Tibial nerve (tissue), 4 donors: ENCODE measurements around the gene VWA8. TPM values are rescaled to one million over a fixed set of nuclear protein-coding genes. Genes with fewer than 3 reads are reported as not detected.

Experiments used
- DNase-seq, 2 donors: peaks; one replicate each; pipeline ENCODE4 v3.0.0-alpha.2; 2019; ENCODE audit warnings: low spot score in 2 of 2
- H3K27ac ChIP-seq, 4 donors: fragments of 200-600 bp; sonication (generic) in 3 of 4; one replicate each; pipeline ENCODE4 v1.5.1; 2017 to 2019; ENCODE audit warnings: mild to moderate bottlenecking in 1 of 4
- H3K27me3 ChIP-seq, 2 donors: fragments of 200-600 bp; sonication (generic) in 1 of 2; one replicate each; pipeline versions ENCODE4 v1.5.1 to v1.6.0; 2017 to 2019
- H3K36me3 ChIP-seq, 3 donors: fragments of 200-600 bp; sonication (generic); one replicate each; pipeline ENCODE4 v1.5.1; 2018 to 2019
- H3K4me1 ChIP-seq, 4 donors: fragments of 200-600 bp; sonication (generic) in 3 of 4; one replicate each; pipeline ENCODE4 v1.5.1; 2017 to 2019
- H3K4me3 ChIP-seq, 4 donors: fragments of 200-600 bp; sonication (generic) in 3 of 4; one replicate each; pipeline ENCODE4 v1.5.1; 2017 to 2019; ENCODE audit warnings: mild to moderate bottlenecking in 1 of 4, moderate library complexity in 1 of 4
- H3K9me3 ChIP-seq, 4 donors: fragments of 200-600 bp; sonication (generic) in 3 of 4; one replicate each; pipeline ENCODE4 v1.5.1; 2017 to 2019
- CTCF ChIP-seq, 5 experiments: fragments of 200-600 bp in 3 of 5; fragments of 450-650 bp in 2 of 5; sonication (generic) in 3 of 5; IDR thresholded peaks; one replicate each; pipeline ENCODE4 v1.5.1; 2016 to 2019; ENCODE audit warnings: antibody characterized with exemption in 5 of 5, mild to moderate bottlenecking in 3 of 5, moderate library complexity in 2 of 5
- EP300 ChIP-seq, 2 donors: sonication (generic); formaldehyde crosslinking; IDR thresholded peaks; one replicate each; pipeline ENCODE4 v1.6.1; 2017; ENCODE audit warnings: antibody characterized with exemption in 2 of 2, mild to moderate bottlenecking in 1 of 2
- POLR2A ChIP-seq, 2 donors: fragments of 450-650 bp; IDR thresholded peaks; one replicate each; pipeline ENCODE4 v1.6.1; 2017; ENCODE audit warnings: antibody characterized with exemption in 2 of 2, mild to moderate bottlenecking in 2 of 2, moderate library complexity in 2 of 2
- WGBS, 2 donors: methylation state at CpG; one replicate each; pipeline ENCODE4 v1.1.5; 2018; 5-methylcytosine and 5-hydroxymethylcytosine counted together
- total RNA-seq, 4 donors: library from RNA; depleted of rRNA; stranded (reverse); fragments of >200 nt; gene quantifications; one replicate each; pipeline ENCODE4 v1.1.0, GENCODE V29; 2016

VWA8 gene
- total RNA-seq, 4 donors from 2014 or later: 20.8 to 36.9 (median 22.4) TPM

- no peaks in the 10 kb centered on the region for H3K27me3 ChIP-seq
- no peak for DNase-seq
- peak overlapping the region in 3 of 4 donors; percentile 44 to 82 (median 82) for H3K27ac ChIP-seq
- H3K9me3 ChIP-seq: no peaks in the 10 kb centered on the region
- WGBS, 2 donors: 58 to 60% methylated on average over 4 of the region's 4 CpGs
- peaks cover 3 to 79% (median 39%) of the 10 kb centered on the region in 4 donors for H3K4me1 ChIP-seq
- no peak for TF ChIP-seq CTCF (IDR thresholded peaks at IDR 0.05)
- no peak for TF ChIP-seq EP300 (IDR thresholded peaks at IDR 0.05)
- no peak for TF ChIP-seq POLR2A (IDR thresholded peaks at IDR 0.05)
- H3K36me3 ChIP-seq: no peaks in the 10 kb centered on the region
- H3K4me3 ChIP-seq: no peak overlapping the region
Measured at GRCh38 chr13:41643507-41643906, 317.4 kb downstream of the VWA8 start.

- Histone ChIP-seq H3K9me3 (no peaks in the 10 kb centered on the region), H3K4me1 (peaks cover 3 to 64% (median 27%) of the 10 kb centered on the region in 4 donors), H3K36me3 (no peaks in the 10 kb centered on the region), H3K4me3 (no peak overlapping the region), H3K27ac (no peak overlapping the region), H3K27me3 (no peaks in the 10 kb centered on the region)
- no peak for TF ChIP-seq CTCF (IDR thresholded peaks at IDR 0.05)
- TF ChIP-seq POLR2A (IDR thresholded peaks at IDR 0.05): no peak
- no peak for TF ChIP-seq EP300 (IDR thresholded peaks at IDR 0.05)
- 93 to 96% methylated on average over 4 of the region's 4 CpGs for WGBS, 2 donors
- no peak for DNase-seq
Measured at GRCh38 chr13:41641961-41642360, 318.9 kb downstream of the VWA8 start.

- Histone ChIP-seq H3K36me3 (no peaks in the 10 kb centered on the region), H3K4me3 (no peak overlapping the region), H3K27me3 (no peaks in the 10 kb centered on the region), H3K9me3 (no peaks in the 10 kb centered on the region), H3K27ac (no peak overlapping the region), H3K4me1 (peaks cover 3 to 59% (median 25%) of the 10 kb centered on the region in 4 donors)
- 89 to 92% methylated on average over 1 of the region's 1 CpG for WGBS, 2 donors
- TF ChIP-seq CTCF (IDR thresholded peaks at IDR 0.05) (no peak), EP300 (IDR thresholded peaks at IDR 0.05) (no peak), POLR2A (IDR thresholded peaks at IDR 0.05) (no peak)
- no peak for DNase-seq
Measured at GRCh38 chr13:41641429-41641828, 319.5 kb downstream of the VWA8 start.

- WGBS, 2 donors: 46% methylated on average over 4 of the region's 4 CpGs
- DNase-seq: no peak
Measured at GRCh38 chr13:41639955-41640780, 320.7 kb downstream of the VWA8 start.

More at GRCh38 chr13:41639955-41640780, 320.7 kb downstream of the VWA8 start:
- Histone ChIP-seq H3K27me3 (no peaks in the 10 kb centered on the region), H3K27ac (peak overlapping the region in 3 of 4 donors; percentile 7 to 66 (median 50)), H3K36me3 (no peaks in the 10 kb centered on the region), H3K9me3 (no peaks in the 10 kb centered on the region), H3K4me3 (no peak overlapping the region), H3K4me1 (peaks cover 3 to 46% (median 15%) of the 10 kb centered on the region in 4 donors)
- TF ChIP-seq POLR2A (IDR thresholded peaks at IDR 0.05) (no peak), EP300 (IDR thresholded peaks at IDR 0.05) (peak in 1 of 2 donors; percentile 76), CTCF (IDR thresholded peaks at IDR 0.05) (no peak)
